Stimulated activated CD4-positive, alpha-beta T cell treated with anti-CD3 and anti-CD28 coated beads, Interleukin-2, amount 100 ng/mL, for 48 hours (primary cell): ENCODE data around the gene AP3B1.

Experiments
- DNase-seq, 2 donors: peaks; one replicate each; pipeline ENCODE4 v3.0.0-alpha.2; 2020

The AP3B1 gene

DNA sequence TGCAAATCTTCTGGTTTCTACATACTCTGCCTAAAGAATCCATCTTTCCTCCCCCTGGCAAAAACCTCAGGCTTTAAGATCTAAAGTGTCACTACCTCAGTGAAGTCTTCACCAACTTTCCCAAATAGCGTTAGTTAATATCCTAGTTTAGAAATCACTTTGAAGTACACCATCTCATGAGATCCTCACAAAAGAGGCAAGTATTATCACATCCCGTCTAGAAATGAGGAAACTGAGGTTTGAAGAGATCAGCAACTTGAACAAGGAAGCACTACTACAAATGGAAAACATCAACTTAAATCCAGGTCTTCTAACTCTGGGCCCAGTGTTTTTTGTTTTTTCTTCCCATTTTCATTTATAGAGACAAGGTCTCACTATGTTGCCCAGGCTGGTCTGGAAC lies 4.6 kb downstream of the AP3B1 start:
- DNase-seq, result no peak

DNA sequence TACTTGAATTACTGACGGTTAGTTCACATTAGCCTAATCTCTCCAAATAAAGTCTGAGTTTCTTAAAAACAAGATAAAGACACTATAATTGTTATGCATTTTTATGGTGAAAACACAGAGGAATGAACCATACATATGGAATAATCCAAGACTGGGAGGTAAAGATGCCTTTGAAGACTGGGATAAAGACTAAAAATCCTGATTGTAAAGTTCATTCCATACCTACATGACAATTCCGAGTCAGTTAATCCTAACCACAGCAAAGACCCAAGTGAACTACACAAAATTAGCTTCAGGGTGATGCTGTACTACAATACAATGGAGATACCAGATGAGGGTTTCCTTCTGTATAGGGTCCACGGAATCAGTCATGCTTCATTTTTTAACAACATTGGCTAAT lies 6.3 kb downstream of the AP3B1 start:
- no peak for DNase-seq

DNA sequence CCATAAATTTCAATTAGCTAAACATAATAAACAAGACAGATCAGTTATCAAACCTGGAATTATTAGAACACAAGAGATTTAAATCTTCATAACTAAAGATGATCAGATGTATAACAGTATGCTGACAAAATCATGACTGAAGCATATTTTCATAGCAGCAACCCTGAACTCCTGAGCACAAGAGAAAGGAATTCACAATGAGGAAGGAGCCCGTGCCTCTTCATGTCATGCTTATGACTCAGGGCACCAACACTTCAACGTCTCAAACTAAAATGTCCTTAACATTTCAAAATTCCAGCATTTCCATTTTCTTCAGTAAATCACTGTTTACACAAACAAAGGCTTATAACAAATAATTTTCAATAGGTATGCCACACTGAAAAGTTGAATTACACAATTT lies 6.7 kb downstream of the AP3B1 start:
- no peak for DNase-seq

DNA sequence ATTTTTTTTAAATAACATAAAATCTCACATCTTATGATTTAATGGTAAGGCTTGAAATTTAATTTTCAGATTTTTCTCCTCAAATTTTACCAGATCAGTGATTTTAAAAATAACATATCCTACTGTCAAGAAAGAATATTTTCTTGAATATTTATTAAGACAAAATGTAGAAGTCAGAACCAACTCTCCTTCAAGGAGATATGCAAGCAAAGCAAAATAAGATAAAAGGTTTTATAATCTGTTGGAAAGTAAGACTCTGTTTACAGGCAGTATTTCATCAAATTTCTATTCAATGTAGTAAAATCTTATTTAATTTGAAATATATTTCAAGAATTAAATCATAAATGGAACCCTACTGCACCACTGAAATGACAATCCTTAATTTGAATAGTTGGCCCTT lies 7.3 kb downstream of the AP3B1 start:
- no peak for DNase-seq

DNA sequence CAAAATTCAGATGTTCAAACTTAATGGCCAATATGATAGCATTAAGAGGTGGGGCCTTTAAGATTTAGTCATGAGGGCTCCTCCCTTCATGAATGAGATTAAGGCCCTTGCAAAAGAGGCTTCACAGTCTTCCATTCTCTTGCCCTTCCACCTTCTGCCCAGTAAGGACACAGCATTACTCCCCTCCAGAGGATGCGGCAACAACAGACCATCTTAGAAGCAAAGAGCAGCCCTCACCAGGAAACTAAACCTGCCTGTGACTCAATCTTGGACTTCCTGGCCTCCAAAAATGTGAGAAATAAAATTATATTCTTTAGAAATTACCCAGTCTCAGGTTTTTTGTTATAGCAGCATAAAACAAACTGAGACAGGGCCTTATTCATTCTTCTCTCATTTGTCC lies 8.2 kb downstream of the AP3B1 start:
- DNase-seq, result no peak

DNA sequence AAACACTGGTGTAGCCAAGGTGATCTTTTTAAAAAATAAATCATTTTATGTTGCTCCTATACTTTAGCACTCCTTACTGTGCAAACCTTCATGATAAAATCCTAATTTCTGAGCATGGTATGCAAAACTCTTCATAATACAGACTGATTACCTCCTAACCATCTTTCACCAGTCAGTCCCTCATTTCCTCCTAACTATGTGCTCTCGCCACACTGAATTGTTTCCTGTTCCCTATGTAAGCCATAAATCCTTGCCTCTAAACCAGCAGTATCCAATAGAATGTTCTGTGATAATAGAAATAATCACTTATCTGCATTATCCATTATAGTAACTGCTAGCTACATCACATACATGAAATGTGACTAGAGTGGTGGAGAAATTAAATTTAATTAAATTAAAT lies 10.7 kb downstream of the AP3B1 start:
- DNase-seq, result no peak

DNA sequence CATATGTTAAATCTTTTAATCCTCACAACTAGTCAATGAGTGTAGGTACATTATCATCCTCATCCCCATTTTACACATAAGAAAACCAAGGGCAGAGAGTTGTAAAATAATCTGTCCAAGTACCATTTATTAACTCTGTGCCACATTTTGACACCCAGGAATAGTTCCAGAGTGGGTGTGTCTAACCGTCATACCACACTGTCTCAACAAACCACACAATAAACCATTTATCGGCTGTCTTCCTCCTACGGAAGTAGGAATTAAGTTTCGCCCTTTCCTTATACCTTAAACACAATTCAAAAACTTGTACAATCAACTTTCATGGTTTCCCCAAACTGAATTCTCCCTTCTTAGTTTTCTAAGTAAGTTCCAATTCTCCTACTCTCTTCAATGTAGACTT lies 11.4 kb downstream of the AP3B1 start:
- no peak for DNase-seq

DNA sequence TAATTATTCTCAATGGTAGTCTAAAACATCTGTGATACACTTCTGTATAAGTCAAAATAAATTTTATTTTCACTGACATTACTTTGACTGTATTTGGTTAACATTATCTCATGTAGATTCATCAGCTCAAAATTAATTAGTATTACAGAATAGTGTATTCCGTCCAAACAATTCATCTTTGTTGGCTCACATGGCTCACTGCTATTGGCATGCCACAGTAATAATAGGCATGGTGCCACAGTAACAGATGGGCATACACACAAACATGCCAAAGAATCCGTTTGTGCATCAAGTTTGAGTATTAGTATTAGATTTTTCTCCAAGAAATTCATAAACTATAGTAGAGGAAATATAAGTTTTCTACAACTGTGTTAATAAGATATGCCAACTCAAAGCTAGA lies 14.2 kb downstream of the AP3B1 start:
- no peak for DNase-seq

DNA sequence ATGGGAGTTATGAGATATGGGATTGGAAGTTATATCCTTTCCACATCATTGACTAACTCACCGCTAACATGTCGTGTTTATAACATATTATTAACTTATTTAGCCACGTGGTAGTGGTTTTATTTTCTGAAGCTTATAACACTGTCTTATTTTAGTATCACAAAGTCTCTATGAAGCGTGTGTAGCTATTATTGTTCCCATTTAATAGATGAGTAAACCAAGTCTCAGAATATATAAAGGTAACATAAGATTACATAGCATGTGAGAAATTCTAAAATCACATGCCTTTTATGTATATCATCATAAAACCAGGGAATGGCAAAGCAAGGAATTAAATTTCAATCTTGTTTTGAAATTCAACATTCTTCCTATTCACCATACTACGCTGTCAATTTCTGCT lies 15.3 kb downstream of the AP3B1 start:
- DNase-seq, result no peak

DNA sequence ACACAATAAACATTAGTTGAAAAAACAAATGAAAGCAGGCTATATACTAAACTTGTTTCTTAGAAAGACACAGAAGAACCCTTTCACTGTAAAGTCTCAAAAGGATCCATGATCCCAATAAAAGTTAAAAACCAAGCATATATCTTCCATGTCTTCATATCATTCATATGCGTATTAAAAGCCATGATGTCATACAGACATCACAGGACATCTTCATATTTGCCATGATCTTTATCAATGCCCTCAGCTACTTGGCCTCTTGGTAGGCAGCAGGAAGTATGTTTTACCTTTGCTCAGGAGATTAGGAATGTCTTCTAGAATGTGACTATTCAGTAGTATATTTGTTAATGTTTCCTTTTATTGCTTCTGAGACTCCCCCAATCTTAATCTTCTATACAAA lies 16.8 kb downstream of the AP3B1 start:
- DNase-seq, result no peak

DNA sequence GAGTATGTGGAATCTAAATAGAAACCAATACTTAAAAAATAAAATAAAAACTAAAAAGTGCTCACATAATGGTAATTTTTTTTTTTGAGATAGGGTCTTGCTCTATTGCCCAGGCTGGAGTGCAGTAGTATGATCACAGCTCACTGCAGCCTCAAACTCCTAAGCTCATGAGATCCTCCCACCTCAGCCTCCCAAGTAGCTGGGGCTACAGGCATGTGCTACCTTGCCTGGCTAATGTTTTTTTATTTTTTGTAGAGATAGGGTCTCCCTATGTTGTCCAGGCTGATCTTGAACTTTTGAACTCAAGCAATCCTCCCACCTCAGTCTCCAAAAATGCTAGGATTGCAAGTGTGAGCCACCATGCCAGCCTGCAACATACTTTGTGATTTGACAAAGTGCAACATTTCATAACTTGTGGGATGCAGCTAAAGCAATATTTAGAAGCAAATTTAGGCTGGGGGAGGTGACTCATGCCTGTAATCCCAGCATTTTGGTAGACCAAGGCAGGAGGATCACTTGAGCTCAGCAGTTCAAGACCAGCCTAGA lies 18.4 kb downstream of the AP3B1 start:
- no peak for DNase-seq

DNA sequence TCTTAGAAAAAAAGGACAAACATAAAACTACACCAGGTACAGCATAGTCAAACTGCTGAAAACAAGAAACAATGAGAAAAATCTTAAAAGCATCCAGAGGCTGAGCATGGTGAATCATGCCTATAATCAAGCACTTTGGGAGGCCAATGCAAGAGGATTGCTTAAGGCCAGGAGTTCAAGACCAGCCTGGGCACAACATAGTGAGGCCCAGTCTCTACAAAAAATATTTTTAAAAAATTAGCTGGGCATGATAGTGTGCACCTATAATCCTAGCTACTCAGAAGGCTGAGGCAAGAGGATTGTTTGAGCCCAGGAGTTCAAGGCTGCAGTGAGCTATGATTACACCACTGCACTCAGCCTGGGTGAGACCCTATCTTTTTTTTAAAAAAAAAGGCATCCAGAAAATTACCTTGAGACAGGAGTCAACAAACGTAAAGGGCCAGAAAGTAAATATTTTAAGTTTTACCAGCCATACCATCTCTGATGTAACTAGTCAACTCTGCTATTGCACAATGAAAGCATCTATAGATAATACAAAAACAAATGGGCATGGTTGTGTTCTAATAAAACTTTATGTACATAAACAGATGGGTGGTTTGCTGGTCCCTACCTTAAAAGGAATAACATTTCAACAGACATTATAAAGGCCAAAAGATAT lies 19.8 kb downstream of the AP3B1 start:
- no peak for DNase-seq

DNA sequence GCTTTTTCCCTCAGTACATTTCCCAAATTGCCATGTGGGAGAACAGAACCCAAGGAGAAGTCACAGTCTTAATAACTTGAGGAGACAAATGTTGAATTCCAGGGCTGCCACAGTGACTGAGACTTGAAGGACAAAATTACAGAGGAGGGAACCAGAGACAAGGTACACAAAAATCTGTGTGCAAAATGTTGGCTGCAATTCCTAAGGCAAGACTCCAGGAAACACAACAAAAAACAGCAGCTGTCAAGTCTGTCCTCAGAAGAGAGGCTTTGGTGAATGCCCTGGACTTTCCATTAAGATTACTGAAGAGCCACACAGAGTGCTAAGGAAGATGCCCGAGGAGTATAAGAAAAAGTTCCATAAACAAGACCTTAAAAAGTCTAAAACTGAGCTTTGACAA lies 21.1 kb downstream of the AP3B1 start:
- DNase-seq, result no peak

DNA sequence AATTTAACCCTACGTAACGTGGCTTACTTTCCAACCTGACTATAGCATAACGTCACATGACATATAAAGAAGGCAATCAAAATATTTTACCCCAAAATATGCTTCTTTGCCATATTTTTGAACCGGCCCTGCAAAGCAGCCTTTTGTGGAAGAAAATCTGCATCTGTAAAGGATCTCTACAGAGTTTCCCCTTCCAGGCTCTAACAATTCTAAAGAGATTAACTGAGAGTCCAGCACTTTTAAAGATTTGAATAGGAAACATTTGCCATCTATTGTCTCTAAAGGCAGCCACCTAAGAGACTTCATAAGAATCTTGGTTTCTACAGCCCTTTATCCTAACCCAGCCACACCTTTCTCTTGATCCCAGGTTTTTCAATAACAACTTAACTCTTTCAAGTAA lies 22.7 kb downstream of the AP3B1 start:
- DNase-seq, result no peak

DNA sequence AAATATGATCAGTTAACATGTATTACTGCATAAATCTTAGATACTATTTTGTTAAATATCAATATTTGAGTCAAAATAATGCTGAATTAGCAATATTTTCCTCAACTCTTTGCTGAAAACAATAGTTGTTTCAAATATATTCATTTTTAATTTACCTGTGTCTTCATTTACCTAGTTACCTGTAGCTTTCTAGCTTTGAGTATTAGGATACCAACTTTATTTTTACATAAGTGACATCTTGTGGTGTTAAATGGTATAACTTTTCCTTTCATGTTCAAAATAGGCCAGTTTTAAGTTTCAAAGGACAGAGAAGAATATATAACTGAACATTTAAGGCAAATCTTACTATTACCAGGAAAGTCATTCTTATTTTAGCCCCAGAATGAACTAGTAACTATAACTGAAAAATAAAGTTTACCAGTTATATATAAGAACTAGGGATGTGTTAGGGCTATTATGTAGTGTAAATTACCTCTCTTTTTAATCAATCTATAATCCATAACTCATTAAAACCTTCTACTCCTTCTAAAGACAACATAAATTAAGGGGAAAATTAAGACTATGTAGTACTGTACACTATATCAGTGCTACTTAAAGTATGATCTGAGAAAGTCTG lies 25.3 kb downstream of the AP3B1 start:
- no peak for DNase-seq

DNA sequence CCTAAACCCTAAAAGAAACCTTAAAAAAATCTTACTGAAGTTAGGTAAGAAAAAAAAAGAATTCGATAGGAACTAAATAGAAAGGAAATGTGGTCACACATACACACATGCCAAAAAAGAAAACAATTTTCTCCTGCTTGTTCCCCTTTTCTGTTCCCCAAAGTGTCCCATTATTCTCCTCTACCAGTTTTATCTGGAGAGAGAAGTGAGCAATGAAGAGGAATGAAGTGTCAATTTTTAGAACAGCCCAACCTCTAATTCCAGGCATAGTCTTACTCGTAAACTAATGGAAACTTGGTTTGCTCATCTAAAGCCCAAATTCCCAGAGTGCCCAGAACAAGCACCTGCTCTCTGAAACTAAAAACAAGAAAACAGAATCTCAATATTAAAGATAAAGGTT lies 26.1 kb downstream of the AP3B1 start:
- DNase-seq, result no peak

DNA sequence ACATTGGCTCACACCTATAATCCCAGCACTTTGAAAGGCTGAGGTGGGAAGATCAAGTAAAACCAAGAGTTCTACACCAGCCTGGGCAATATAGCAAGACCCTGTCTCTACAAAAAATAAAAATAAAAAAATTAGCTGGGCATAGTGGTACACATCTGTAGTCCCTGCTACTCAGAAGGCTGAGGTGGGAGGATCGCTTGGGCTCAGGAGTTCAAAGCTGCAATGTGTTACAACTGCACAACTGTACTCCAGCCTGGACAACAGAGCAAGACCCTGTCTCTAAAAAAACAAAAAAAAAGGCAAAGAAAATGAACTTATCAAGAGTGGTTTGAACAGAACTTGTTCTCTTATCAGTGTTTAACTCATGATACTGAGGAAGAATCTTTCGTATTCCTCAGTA lies 29.3 kb downstream of the AP3B1 start:
- DNase-seq, result no peak

DNA sequence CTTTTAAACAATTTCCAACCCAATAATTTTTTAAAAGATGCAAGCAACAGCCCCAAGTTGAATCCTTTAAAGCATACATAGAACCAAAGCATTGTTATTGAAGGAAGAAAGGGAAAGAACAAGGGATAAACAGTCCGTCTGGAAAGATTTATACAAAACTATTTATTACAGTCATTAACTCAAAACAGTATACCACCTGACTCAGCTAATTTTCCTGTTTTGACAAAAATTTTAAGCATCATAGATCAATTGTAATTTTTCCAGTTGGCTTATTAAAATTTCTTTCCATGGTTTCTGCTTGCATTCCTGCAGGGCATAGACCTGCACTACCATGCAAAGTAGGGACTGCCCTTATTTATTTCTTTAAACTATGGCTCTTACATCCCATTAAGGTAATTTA lies 29.9 kb downstream of the AP3B1 start:
- no peak for DNase-seq

DNA sequence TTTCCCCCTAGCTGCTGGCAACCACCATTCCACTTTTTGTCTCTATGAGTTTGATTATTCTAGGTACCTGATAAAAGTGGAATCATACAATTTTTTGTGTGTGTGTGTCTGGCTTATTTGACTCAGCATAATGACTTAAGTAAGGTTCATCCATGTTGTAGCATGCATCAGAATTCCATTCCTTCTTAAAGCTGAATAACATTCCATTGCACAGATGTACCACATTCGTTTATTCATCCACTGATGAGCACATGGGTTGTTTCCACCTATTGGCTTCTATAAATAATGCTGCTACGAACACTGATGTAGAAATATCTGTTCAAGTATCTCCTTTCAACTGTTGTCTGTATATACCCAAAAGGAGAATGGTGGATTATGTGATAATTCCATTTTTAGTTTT lies 33.7 kb downstream of the AP3B1 start:
- no peak for DNase-seq

DNA sequence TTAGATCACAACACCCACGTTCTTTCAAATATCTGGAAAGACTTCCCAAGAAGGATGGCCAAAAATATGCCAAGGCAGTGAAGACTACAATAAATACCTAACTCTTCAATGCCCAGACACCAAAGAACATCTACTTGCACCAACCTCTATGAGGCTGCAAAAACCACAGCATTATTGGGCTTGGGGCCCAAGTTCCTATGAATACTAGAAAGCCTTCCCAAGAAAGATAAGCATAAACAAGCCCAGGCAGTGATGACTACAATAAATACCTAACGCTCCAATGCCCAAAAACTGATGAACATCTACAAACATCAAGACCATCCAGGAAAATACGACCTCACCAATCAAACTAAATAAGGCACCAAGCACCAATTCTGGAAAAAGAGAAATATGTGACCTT lies 41.3 kb downstream of the AP3B1 start:
- DNase-seq, result no peak

DNA sequence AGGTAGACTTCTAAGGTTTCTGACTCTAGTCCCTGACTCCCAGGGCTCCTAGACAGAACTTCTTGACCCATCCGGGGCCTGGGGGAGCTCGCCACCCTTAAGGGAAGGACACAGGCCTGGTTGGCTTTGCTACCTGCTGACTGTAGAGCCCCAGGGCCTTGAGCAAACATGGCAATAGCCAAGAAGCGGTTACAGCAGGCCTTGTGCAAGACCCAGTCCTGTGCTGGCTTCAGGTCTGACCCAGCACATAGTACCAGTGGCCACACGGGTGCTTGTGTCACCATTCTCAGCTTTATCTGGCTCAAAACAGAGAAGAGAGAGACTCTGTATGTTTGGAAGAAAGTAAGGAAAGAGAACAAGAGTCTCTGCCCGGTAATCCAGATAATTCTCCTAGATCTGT lies 41.8 kb downstream of the AP3B1 start:
- no peak for DNase-seq

DNA sequence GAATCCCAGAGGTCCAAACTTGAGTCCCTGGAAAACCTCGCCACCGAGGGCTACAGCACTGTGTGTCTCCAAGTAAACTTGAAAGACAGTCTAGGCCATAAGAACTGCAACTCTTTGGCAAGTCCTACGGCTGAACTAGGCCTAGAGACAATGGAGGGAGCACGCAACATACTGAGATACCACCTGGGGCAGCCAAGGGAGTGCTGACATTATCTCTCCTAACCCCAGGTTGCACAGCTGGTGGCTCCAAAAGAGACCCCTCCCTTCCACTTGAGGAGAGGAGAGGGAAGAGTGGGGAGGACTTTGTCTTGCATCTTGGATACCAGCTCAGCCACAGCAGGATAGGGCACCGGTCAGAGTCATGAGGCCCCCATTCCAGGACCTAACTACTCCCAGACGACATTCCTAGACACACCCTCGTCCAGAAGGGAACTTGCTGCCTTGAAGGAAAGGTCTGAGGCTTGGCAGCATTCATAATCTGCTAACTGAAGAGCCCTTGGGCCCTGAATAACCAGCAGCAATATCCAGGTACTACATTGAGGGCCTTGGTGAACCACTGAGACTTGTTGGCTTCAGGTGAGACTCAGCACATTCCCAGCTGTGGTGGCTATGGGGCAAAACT lies 42.7 kb downstream of the AP3B1 start:
- no peak for DNase-seq

DNA sequence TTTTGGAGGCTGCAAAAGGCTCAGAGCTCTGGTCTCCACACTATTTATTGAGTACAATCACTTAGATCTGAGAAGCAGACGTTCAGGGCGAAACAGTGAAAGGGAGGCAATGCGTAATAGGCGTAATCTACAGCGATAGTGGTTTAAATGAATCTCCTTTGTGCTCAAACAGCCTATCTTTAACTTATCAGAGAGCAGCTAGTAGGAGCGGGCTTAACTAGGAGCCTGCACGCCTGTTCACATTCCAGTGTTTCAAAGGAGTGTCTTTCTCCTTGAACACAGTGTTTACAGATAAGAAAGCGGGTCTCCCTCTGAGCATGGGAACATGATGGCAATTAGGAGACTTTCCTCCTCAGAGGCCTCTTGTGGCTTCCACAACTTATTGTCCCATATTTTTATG lies 49.4 kb downstream of the AP3B1 start:
- no peak for DNase-seq

DNA sequence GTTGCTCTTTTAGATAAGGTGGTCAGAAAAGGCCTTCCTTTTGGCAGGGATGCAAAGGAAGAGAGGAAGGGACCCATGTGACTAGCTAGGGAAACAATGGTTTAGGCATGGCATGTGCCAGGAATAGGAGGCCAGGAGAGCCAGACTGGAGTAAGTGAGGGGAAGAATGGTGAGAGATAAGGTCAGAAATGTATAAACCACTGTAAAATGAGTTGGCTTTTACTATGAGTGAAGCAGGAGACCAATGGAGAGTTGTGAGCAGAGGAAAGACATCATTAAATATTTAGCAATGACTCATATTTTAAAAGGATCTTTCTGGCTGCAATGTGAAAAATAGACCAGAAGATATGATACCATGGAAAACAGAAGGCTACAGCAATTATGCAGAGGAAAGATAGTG lies 50.9 kb downstream of the AP3B1 start:
- no peak for DNase-seq

DNA sequence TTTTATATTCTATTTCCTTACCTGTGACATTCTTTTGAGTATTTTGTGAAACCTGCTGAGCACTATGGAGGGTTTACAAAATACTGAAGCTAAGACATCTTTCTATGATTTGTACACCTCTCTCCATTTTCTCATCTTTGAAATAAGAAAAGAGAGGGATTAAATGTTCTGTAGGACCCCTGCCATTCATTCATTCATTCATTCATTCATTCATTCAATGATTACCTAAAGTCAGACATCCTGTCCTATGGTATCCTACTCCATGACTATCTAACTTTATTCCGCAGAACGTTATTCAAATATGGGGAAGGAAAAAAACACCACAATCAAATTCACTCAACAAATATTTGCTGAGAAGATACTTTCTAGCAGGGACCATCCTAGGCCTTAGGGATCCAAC lies 51.4 kb downstream of the AP3B1 start:
- no peak for DNase-seq
